Skeletal muscle cell (primary cell): ENCODE measurements around the gene PDE4B.
"Not testable (repeated sequence)": the region's sequence is repeated elsewhere in the genome, so short reads cannot be mapped to it uniquely, and the experiment has no call there.

Experiments
- DNase-seq: peaks from one replicate; pipeline ENCODE4 v3.0.0-alpha.2; 2010; ENCODE audit warnings: low read depth
- H3K4me3 ChIP-seq: 2 replicates; pipeline ENCODE4 v1.5.1; 2011; ENCODE audit warnings: low read depth, mild to moderate bottlenecking, control low read depth, low read length, moderate library complexity

The PDE4B gene

DNA sequence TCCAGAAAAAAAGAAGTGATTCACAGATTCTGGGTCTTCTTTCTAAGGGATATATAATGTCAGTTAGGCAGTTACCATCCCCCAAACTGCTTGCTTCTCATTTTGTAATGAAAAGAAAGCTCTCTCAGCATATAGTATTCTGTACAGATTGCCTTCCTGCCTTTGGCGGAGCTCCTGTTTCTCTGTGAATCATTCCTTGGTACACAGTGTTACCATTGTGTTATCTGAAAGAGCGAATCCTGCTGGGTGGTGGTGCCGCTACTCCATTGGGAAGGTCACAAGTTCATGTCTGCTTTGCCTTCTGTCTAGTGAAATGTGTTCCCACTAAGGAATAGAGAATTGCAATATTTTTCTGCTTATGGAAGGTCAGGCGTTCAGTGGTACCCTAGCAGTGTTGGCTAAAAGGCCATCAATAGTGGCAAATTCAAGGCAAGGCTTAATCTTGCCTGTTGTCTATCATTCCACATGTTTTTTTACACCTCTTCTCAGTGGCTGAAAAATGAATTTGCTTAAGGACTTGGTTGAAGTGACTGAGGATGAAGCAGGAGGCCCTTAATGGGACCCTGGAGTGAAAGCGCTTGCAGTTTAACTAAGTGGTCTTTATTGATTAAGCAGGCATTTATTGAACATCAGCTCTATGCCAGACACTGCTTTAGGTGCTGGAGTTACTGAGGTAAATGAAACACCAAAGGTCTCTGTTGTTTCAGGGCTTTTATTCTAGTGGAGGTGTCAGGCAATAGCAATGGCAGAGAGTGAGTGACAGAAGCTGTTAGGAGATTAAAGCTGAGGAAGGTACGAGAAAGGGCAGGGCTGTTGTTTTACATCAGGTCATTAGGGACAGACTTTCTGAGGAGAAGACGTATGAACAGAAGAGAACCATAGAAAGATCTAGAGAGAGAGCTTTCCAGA, 186.7 kb downstream of the PDE4B start:
- H3K4me3 ChIP-seq, result no peak overlapping the region
- no peak for DNase-seq

DNA sequence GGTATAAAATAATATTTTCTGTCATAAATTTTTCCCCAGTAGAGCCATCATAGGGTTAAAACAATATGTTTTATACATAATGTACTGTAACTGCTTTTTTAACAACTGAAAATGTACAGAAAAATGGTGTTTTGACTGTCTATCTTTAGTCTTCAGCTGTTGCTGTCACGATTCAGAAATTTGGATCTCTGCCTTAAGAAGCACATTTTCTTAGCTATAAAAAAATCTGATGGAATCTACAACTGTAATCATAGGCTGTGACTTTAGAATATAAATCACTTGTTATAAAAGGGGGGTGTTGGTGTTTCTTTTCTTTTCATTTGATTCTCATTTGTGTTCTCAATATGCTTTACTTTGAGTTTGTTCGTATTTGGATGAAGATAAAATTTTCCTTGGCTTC, 187.5 kb downstream of the PDE4B start:
- no peak for DNase-seq
- H3K4me3 ChIP-seq, result no peak overlapping the region

DNA sequence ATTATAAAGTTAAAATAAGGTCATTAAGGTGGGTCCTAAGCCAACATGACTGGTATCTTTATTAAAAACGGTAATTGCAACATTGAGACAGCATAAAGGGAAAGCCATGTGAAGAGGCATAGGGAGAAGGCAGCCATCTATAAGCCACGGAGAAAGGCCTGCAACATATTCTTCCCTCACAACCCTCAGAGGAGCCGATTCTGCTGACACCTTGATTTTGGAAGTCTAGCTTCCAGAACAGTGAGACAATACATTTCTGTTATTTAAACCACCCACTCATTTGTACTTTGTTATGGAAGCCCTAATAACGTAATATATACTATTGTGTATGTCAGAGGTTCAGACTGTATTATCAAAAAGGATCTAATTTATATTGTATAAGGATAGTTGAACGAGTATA, 190.8 kb downstream of the PDE4B start:
- DNase-seq, result no peak
- H3K4me3 ChIP-seq, result no peak overlapping the region

DNA sequence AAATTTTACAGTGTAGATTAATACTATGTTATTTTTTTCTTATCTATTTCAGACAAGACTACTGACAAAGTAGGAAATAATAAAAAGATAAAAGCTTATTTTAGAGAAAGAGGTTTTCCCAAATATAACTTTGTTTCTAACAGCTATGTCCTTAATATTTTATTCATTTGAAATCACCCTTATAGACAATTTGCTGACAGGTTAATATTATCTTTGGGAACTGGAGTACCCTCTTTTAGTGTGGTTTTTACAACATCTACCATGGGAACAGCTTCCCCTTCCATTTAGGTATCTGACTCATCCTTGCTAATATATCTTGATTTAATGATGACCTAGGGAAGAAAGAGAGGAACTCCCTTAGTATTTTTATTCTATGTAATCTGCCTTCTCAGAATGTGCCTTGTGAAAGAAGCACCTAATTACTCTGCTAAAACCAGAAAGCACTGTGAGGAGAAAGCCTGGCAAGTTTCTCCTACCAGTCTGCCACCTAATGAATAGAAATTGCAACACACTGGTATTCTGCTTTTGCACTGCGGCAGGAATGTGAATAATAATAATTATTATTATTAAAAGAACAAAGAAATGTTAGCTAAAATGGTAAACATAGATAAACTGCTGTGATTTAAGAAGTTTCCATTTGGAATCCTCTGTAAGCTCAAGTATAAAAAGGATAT, 192.8 kb downstream of the PDE4B start:
- DNase-seq, result no peak
- no peak overlapping the region for H3K4me3 ChIP-seq

DNA sequence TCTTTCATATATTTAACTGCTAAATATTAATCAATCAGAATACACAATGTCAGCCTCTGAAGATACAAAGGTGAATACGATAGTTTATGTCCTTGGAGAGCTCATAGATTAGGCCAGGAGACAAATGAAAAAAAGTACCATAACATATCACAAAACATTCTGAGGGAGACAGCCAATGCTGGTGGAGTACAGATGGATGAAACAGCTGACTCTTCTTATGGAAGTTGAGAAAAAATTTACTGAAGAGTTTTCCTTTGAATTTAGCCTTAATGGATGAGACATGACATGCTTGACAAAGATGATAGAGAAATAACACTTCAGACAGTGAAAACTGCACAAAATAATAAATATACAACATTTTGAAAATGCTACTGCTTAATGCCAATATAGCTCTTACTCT, 193.5 kb downstream of the PDE4B start:
- H3K4me3 ChIP-seq, result no peak overlapping the region
- DNase-seq, result no peak

DNA sequence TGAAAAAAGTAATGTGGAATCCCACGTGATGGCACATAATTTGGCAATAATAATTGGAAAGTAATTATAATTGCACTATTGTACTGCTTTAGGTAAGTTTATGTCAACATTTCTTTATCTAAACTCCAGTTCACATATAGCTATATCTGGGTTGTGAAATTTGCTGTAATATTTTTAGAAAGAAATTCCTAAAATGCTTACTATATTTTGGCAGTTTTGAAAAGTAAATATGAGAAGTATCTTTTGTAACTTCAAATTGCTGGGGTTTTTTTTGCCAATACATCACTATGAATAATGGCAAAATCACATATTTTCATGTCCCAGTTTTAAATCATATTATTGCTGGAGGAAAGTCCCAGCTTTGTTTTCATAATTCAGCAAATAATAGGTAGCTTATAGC, 197.5 kb downstream of the PDE4B start:
- DNase-seq, result no peak
- H3K4me3 ChIP-seq, result no peak overlapping the region

DNA sequence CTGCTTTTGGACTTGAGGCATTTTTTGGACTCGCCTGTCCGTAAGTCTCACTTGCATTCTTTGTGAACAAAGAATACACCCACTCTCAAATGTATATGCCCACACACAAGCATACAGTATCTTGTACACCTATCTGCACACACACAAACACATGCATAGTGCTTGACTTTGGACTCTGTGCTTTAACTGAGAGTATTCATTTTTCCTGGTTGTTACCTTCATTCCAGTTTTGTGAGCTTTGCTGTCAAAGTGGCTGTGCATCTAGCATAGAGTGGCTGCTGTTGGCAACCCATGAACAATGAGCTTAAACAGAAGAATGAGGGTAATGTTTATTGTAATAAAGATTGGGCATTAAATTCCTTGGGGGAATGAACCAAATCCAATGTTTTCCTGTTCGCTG, 199.0 kb downstream of the PDE4B start:
- H3K4me3 ChIP-seq, result no peak overlapping the region
- no peak for DNase-seq

DNA sequence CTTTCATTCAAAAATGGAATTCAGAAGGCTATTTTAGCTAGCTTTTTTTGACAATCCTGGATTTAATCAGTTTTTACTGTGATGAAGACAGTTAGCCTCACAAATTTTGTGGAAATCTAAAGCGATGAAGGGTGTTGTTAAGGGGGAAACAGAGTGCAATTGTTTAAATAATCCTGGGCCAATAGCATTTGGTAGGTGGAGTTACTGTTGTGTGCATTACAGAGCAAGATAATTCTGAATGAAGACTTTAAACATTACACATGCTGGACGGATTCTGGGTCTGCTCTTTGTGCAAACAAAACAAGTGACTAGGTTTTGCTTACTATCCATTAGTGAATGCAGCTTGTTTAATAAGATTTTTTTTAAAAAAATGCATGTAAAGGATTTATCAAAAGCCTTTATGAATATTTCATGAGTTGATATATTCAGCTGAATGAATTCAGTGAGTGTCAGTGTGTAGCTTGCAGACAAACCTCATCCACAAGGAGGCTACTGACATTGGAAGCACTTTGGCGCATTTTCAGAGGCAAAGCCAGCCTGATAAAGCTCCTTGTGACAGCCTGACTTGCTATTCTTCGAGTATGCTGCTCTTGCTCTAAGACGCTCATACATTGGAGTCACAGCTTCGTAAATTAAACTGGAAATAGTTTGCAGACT, 199.6 kb downstream of the PDE4B start:
- DNase-seq, result no peak
- H3K4me3 ChIP-seq, result no peak overlapping the region

DNA sequence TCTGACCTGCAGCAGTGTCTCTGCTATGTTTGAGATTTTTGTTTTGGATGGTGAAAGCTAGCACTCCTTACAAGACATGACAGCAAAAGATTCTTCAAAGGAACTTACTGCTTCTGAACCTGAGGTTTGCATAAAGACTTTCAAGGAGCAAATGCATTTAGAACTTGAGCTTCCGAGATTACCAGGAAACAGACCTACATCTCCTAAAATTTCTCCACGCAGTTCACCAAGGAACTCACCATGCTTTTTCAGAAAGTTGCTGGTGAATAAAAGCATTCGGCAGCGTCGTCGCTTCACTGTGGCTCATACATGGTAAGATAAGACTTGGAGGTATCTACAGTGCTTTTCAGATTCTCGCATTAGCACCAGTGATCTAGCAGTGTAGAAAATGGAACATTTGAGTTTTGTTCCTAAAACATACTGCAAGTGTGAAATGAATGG, 200.2 kb downstream of the PDE4B start:
- DNase-seq, result no peak
- no peak overlapping the region for H3K4me3 ChIP-seq

DNA sequence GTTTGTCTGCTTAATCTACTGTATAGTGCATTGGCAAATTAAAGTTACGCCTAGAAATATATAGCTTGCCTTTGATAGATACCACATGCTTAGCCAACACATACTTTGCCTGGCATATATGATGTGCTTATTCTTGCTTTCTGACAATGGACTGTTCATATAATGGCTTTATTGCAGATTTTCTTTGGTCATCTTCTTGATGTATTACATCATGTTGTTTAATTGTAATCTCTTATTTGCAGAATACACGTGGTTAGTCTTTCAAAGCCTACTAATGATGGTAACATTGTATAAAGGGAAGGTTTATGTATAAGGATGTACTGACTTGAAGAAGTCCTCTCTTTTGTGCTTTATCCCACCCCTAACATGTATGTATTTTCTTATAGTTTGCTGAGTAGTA, 201.5 kb downstream of the PDE4B start:
- no peak for DNase-seq
- no peak overlapping the region for H3K4me3 ChIP-seq

DNA sequence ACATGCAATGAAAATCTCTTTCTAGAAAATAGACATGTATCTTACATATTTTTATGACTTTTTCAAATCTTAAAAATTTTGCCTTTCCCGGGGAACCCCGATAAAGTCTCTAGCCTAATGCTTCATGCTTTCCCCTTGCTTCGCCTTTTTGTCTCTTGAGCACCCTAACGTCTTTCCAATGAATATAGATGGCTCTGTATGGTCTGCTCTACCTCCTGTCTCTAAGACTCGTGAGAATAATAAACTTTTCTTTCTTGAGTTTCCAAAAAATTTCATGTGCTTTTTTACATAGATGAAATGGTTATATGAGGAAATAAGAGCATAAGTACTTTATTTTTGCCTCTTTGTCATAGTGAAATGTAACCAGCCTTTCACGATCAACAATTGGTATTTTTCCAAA, 202.6 kb downstream of the PDE4B start:
- H3K4me3 ChIP-seq, result no peak overlapping the region
- DNase-seq, result no peak

DNA sequence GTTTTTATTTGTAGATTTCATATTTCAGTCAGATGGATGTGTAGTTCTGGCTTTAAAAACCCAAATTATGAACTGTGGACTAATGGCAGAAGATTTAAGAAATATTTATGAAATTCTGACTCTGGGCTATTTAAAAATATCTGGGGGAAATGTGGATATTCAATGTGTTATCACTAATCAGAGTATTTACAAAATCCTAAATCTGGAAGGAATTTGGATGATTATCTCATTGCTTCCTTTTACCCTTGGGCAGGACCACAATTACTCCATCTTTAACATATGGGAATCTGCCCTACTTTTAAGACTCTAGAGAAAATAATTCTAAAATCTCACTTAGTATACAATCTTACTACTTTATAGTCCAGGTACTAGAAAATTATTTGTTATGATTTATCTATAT, 203.2 kb downstream of the PDE4B start:
- DNase-seq, result no peak
- H3K4me3 ChIP-seq, result no peak overlapping the region

DNA sequence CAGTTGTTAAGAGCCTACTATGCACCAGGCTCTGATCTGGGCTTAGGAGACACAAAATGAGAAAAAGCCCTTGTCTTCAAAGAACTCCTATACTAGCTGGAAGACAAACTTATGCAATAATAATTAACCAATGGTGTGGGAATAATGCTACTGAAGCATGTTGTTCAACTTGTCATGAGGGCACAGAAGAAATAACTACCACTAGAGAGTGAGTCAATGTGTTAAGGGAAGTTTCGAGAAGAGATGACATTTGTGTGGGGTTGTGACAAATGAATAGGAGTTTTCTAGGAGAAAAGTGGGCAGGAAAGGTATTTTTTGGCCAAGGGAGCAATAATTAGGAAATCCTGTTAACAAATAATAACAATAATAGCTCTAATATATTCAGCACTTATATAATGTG, 205.0 kb downstream of the PDE4B start:
- no peak for DNase-seq
- H3K4me3 ChIP-seq, result no peak overlapping the region

DNA sequence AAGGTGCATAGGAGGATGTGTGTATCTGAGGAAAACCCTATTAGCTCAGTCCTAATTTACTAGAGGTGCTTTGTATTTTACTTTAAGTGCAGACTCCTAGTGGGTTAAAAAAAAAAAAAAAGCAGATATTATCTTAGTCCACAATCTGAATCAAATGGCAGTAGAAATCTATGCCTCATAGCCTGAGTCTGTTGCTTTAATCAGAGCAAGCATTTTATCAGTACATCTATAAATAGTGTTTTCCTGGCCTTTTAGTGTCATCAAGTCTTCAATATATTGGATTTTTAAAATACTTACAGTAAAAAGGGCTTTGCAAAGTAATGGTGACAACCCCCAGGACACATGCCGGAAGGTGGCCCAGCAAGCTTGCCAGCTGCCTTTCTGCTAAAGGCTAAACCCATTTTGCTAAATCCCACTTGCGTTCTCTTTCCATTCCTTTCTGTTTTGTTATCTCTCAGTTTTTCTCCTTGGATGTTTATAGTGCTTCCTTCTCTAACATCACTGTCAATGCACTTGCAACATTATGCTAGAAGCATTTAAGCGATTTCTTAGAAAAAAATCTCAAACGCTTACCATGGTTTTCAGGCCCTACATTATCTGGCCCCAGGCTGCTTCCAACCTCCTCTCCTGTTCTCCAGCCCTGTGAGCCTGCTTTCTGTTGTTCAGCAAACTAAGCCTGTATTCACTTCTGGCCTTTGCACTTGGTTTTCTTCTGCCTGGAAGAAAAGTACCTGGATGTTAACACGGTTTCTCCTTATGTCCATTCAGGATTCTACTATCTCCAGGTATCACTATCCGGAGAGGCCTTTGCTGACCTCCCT, 206.3 kb downstream of the PDE4B start:
- DNase-seq, result no peak
- no peak overlapping the region for H3K4me3 ChIP-seq

DNA sequence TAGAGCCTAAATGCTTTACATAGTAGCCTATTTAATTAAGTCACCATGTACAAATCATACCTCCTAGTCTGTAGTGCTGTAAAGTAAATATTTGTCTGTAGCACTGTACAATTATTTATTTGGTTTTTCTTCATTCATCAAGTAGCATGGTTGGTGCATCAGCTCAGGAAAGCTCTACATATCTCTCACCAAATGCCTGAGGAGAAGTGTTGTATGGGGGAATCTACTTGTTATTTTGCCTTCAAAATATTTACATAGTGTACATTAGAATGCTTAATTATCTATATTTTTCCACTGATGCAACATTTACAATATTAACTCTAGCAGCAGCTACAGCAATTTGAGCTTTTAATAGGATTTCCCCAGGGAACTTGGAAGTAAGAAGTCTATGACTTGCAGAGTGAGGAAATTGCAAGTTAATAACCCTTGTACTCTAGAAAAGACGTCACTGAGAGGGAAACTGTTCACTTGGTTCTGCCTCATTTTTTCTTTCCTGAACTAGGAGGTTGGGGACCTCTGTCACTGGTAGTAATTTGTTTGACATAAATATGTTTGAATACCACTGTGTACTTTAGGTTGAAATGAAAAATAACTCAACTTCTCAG, 207.4 kb downstream of the PDE4B start:
- peak; percentile 4 for DNase-seq
- no peak overlapping the region for H3K4me3 ChIP-seq

DNA sequence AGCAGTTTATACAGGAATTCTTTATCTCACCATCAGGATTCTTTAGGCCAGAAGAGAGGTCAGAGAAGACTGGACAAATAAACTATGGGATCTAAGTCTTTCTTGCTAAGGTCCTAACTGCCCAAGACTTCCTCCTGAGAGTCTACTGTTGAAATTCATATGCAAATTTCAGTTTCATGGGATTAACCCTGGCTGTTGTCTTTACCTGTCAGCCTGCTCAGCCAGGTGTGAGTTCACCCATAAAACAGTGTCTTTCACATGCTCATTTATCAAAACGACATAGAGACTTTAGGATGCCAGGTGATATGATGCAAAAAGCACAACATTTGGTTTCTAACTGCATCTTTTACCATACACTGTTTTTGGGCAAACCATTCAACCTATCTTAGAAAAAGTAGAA, 211.0 kb downstream of the PDE4B start:
- no peak for DNase-seq
- H3K4me3 ChIP-seq, result no peak overlapping the region

DNA sequence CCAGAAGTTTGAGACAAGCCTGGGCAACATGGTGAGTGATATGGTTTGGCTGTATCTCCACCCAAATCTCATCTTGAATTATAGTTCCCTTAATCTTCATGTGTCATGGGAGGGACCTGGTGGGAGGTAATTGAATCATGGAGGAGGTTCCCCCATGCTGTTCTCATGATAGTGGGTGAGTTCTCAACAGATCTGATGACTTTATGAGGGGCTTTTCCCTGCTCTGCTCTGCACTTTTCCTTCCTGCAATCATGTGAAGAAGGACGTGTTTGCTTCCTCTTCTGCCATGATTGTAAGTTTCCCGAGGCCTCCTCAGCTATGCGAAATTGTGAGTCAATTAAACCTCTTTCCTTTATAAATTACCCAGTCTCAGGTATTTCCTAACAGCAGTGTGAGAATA, 213.8 kb downstream of the PDE4B start:
- not testable (repeated sequence) for DNase-seq

DNA sequence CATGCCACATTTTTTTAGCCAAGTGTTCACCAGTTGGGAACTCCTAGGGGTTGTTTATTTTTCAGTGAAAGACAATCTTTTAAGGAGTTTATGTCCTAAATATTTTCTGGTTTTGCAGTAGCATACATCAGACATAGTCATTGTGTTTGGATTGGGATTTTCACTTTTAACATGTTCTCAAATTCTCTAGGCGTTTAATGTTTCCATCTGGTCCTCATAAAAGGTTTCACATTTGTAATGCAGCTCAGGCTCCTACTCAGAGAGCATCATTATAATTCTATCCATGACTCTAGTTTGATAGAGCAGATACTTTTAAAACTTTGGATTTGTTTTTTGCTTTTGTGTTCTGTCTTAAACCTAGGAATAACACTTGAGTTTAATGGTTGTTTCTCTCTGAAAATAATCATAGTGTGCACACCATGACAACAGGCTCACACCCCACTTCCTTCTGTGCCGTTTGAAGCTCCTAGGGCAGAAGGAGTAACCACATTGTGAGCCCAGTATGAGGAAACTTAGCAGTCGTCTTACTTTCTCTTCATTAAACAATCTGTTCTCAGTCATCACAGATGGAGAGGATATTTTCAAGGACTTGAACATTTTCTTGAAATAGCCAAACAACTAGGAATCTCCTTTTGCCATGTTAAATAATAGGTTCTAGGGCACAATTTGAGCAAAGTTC, 219.6 kb downstream of the PDE4B start:
- no peak overlapping the region for H3K4me3 ChIP-seq
- DNase-seq, result no peak

More for the DNA sequence above, 213.8 kb downstream of the PDE4B start:
- H3K4me3 ChIP-seq, result not testable (repeated sequence)

DNA sequence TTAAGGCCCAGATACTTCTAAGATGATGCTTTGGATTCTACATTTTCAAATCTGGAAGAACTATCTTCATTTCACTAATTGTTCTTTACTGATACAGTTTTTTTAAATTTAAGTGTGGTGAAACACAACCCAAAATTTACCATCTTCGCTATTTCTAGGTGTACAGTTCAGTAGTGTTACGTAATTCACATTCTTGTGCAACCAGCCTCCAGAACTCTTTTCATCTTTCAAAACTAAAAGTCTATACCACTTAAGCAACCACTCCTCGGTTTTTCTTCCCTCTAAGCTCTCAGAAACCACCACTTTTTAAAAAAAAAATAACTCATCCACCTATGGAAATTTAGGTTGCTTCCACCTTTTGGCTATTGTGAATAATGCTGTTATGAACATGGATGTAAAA, 220.7 kb downstream of the PDE4B start:
- H3K4me3 ChIP-seq, result no peak overlapping the region
- DNase-seq, result no peak
